ENCODE measurements around the gene ATG4A. TPM values are rescaled to one million over a fixed set of nuclear protein-coding genes. Genes with fewer than 3 reads are reported as not detected.

Gene ATG4A
- total and polyA plus RNA-seq, 2 of the 8 experiments (the other 6 are each of a cell fraction or from before 2014, with no cell fraction given), result 1.2 to 2.0 TPM

DNA sequence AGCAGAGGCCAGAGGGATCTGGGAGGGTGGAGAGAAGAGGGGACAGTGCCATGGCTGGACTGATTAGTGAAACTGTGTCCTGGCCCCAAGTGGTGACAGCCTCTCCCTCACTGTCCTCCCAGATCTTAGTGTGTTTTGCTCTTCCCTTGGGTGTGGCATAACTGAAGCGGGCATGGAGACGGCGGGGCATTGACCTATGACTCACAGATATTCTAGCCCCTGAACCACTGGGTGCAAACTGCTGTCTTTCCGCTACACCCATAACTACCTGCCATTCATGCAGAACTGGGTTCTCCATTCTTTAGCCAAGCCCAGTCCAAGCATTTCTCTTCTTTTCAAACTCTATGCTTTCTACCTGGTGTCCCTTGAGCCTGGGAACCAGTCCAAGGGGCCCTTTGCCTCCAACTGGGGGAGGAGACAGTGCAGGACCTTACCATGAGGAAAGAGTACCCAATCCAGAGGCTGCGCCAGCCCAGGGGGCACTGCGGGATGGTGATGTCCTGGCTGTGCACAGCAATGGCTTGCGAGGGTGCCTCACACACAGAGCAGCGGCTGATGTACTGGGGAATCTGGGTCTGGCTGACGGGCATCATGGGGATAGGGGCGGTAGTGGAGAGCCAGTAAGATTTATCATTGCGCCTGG lies 67.6 kb downstream of the ATG4A start:
- TF ChIP-seq RFX5 (IDR thresholded peaks at IDR 0.05; ENCODE audit: borderline replicate concordance, low read depth, low read length), result no peak
- TF ChIP-seq, protein P1, sequence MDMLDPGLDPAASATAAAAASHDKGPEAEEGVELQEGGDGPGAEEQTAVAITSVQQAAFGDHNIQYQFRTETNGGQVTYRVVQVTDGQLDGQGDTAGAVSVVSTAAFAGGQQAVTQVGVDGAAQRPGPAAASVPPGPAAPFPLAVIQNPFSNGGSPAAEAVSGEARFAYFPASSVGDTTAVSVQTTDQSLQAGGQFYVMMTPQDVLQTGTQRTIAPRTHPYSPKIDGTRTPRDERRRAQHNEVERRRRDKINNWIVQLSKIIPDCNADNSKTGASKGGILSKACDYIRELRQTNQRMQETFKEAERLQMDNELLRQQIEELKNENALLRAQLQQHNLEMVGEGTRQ (IDR thresholded peaks at IDR 0.05; ENCODE audit: low read length), result no peak
- Histone ChIP-seq H4K20me1 (replicated peaks in 1 of 2; ENCODE audit: control insufficient read depth in 1 of 2, insufficient read depth in 2 of 2, low read length in 2 of 2) (no peaks in the 10 kb centered on the region), H2BK12ac (ENCODE audit: low read depth, low read length) (no peak overlapping the region), H3K79me1 (ENCODE audit: low read depth, low read length) (no peaks in the 10 kb centered on the region), H3K56ac (replicated peaks; ENCODE audit: insufficient read length, low read depth, low read length) (no peak overlapping the region), H3K9ac (replicated peaks in 1 of 4; ENCODE audit: extremely low read depth in 1 of 4, low read depth in 3 of 4, low read length in 3 of 4) (no peak overlapping the region), H3K4me1 (replicated peaks in 1 of 4; ENCODE audit: control insufficient read depth in 3 of 4, insufficient read depth in 4 of 4, low read length in 3 of 4) (no peaks in the 10 kb centered on the region), H3K14ac (ENCODE audit: insufficient read length) (no peak overlapping the region), H3K27ac (ENCODE audit: low read depth, low read length) (no peak overlapping the region), H3K79me2 (ENCODE audit: control insufficient read depth in 1 of 2, insufficient read depth in 2 of 2, low read length in 2 of 2) (no peaks in the 10 kb centered on the region), H2BK20ac (ENCODE audit: low read length) (no peak overlapping the region), H2AK5ac (ENCODE audit: low read depth, low read length) (no peak overlapping the region), H3K4me3 (ENCODE audit: extremely low read depth in 1 of 4, insufficient read depth in 2 of 4, low read depth in 3 of 4, low read length in 4 of 4) (no peak overlapping the region), H2BK5ac (ENCODE audit: low read depth, low read length) (no peak overlapping the region), H4K8ac (ENCODE audit: extremely low read depth, insufficient read depth, low read length) (no peak overlapping the region), H2AFZ (ENCODE audit: low read length) (no peak overlapping the region), H2BK120ac (replicated peaks; ENCODE audit: low read depth, low read length) (no peak overlapping the region), H3K9me3 (ENCODE audit: insufficient read depth in 2 of 2, low read depth in 1 of 2, low read length in 1 of 2) (no peaks in the 10 kb centered on the region), H3K4me2 (ENCODE audit: insufficient read depth in 1 of 2, low read depth in 2 of 2, low read length in 2 of 2) (no peak overlapping the region), H3K23ac (ENCODE audit: insufficient read length) (no peak overlapping the region), H3K36me3 (ENCODE audit: control insufficient read depth in 2 of 4, insufficient read depth in 4 of 4, low read length in 3 of 4) (no peaks in the 10 kb centered on the region), H4K5ac (ENCODE audit: insufficient read length, low read depth, low read length) (no peak overlapping the region), H3K4ac (replicated peaks; ENCODE audit: insufficient read length, low read depth, low read length) (no peak overlapping the region), H3K23me2 (ENCODE audit: low read depth, low read length) (no peaks in the 10 kb centered on the region), H3K27me3 (replicated peaks in 1 of 4; ENCODE audit: control insufficient read depth in 3 of 4, extremely low read depth in 1 of 4, insufficient read depth in 3 of 4, low read length in 3 of 4) (no peaks in the 10 kb centered on the region), H4K91ac (replicated peaks; ENCODE audit: insufficient read length, low read length) (no peak overlapping the region), H2BK15ac (ENCODE audit: low read length) (no peak overlapping the region), H3K18ac (ENCODE audit: extremely low read depth, low read length) (no peak overlapping the region)
- no peak for DNase-seq (ENCODE audit: low read depth in 1 of 2, low spot score in 2 of 2)
- no peak for FAIRE-seq
- ChIA-PET POLR2A (ENCODE audit: partially characterized antibody) (no interaction called here), CTCF (ENCODE audit: partially characterized antibody) (no interaction called here)
- 95% methylated on average over 6 of the region's 11 CpGs; no CpG with 5 or more reads in 1 of the 2 experiments for WGBS, 2 experiments (ENCODE audit: extremely low coverage in 1 of 2, insufficient coverage in 1 of 2, insufficient read length in 1 of 2, insufficient replicate concordance in 2 of 2, low coverage in 1 of 2, low lambda C conversion rate in 2 of 2, missing lambda C conversion rate in 1 of 2)

Data from H1 (cell line).